CD8-positive, alpha-beta memory T cell (primary cell): ENCODE measurements around the gene GPR17. TPM values are rescaled to one million over a fixed set of nuclear protein-coding genes. Genes with fewer than 3 reads are reported as not detected.

Source experiments
- CTCF ChIA-PET: fragments of 350-600 bp; sonication (Branson Sonifier 250); formaldehyde crosslinking; loops from one replicate; lab custom pipeline; 2021; ENCODE audit warnings: antibody characterized with exemption; lab: Charles Lee
- POLR2A ChIA-PET: fragments of 350-600 bp; sonication (Branson Sonifier 250); formaldehyde crosslinking; loops from one replicate; lab custom pipeline; 2021; ENCODE audit warnings: antibody characterized with exemption; lab: Charles Lee
- DNase-seq, 5 donors: peaks; one replicate each; pipeline versions ENCODE4 v3.0.0 to v3.0.0-alpha.2; 2020 to 2022; ENCODE audit warnings: mixed read lengths in 1 of 5
- H3K27ac ChIP-seq: one replicate; pipeline ENCODE4 v1.7.0; 2013; ENCODE audit warnings: low read depth, mild to moderate bottlenecking, low read length, moderate library complexity
- H3K27me3 ChIP-seq: 2 replicates; pipeline ENCODE4 v1.7.0; 2013; ENCODE audit warnings: low read length, mild to moderate bottlenecking; ENCODE audit not compliant: insufficient read depth, poor library complexity, severe bottlenecking
- H3K36me3 ChIP-seq: 2 replicates; pipeline ENCODE4 v1.7.0; 2013; ENCODE audit warnings: mild to moderate bottlenecking, low read length, moderate library complexity; ENCODE audit not compliant: insufficient read depth
- H3K4me1 ChIP-seq: 2 replicates; pipeline ENCODE4 v1.7.0; 2013; ENCODE audit warnings: mild to moderate bottlenecking, low read length, moderate library complexity; ENCODE audit not compliant: insufficient read depth
- H3K4me3 ChIP-seq: 2 replicates; pipeline ENCODE4 v1.7.0; 2013; ENCODE audit warnings: mild to moderate bottlenecking, low read length
- H3K9me3 ChIP-seq: 2 replicates; pipeline ENCODE4 v1.7.0; 2013; ENCODE audit warnings: mild to moderate bottlenecking, low read length
- H3K27ac Mint-ChIP-seq, 8 donors: one replicate each; pipeline ENCODE4 v1.8.0; 2020 to 2021; ENCODE audit warnings: mixed read lengths in 8 of 8, mild to moderate bottlenecking in 6 of 8, inconsistent platforms in 3 of 8, moderate library complexity in 3 of 8
- H3K27me3 Mint-ChIP-seq, 2 donors: one replicate each; pipeline ENCODE4 v1.8.0; 2020 to 2021; ENCODE audit warnings: mixed read lengths in 2 of 2, mild to moderate bottlenecking in 1 of 2, moderate library complexity in 1 of 2
- H3K36me3 Mint-ChIP-seq, 3 donors: one replicate each; pipeline ENCODE4 v1.8.0; 2020 to 2021; ENCODE audit warnings: mixed read lengths in 3 of 3, inconsistent platforms in 1 of 3, mild to moderate bottlenecking in 1 of 3
- H3K4me1 Mint-ChIP-seq, 3 donors: one replicate each; pipeline ENCODE4 v1.8.0; 2020 to 2021; ENCODE audit warnings: mixed read lengths in 3 of 3, inconsistent platforms in 1 of 3, mild to moderate bottlenecking in 1 of 3
- H3K4me3 Mint-ChIP-seq, 7 donors: one replicate each; pipeline ENCODE4 v1.8.0; 2020 to 2021; ENCODE audit warnings: mixed read lengths in 7 of 7, mild to moderate bottlenecking in 6 of 7, moderate library complexity in 4 of 7, inconsistent platforms in 2 of 7
- H3K9me3 Mint-ChIP-seq, 5 donors: one replicate each; pipeline ENCODE4 v1.8.0; 2020 to 2022; ENCODE audit warnings: mixed read lengths in 5 of 5, mild to moderate bottlenecking in 3 of 5, moderate library complexity in 2 of 5, inconsistent platforms in 1 of 5
- polyA plus RNA-seq: library from polyadenylated mRNA; unstranded; fragments of 300-500 nt; fragmentation: Illumina TruSeq; gene quantifications from one replicate; pipeline ENCODE4 v1.2.3, GENCODE V29; 2021
- total RNA-seq, 2 experiments: library from RNA; stranded (reverse); gene quantifications; one replicate each; pipeline ENCODE4 v1.2.3, GENCODE V29; 2021

The GPR17 gene
- total and polyA plus RNA-seq, 3 experiments from 2014 or later, result not detected

GRCh38 chr2:127619877-127620705 lies 25.9 kb upstream of the GPR17 start:
- Mint-ChIP-seq H3K27me3 (peaks cover 4 to 17% of the 10 kb centered on the region in 2 donors), H3K9me3 (no peaks in the 10 kb centered on the region), H3K36me3 (no peaks in the 10 kb centered on the region), H3K27ac (no peak overlapping the region), H3K4me1 (peaks cover 0 to 5% (median 3%) of the 10 kb centered on the region in 3 donors), H3K4me3 (no peak overlapping the region)
- peak in 1 of 5 donors; percentile 20 for DNase-seq
- Histone ChIP-seq H3K36me3 (no peaks in the 10 kb centered on the region), H3K27ac (no peak overlapping the region), H3K4me1 (peaks cover 4% of the 10 kb centered on the region), H3K27me3 (peaks cover 1% of the 10 kb centered on the region), H3K9me3 (no peaks in the 10 kb centered on the region), H3K4me3 (no peak overlapping the region)
- POLR2A ChIA-PET, result no interaction called here
- CTCF ChIA-PET, result no interaction called here

GRCh38 chr2:127620866-127621265 lies 25.1 kb upstream of the GPR17 start:
- Histone ChIP-seq H3K9me3 (no peaks in the 10 kb centered on the region), H3K27me3 (no peaks in the 10 kb centered on the region), H3K4me3 (no peak overlapping the region), H3K36me3 (no peaks in the 10 kb centered on the region), H3K27ac (no peak overlapping the region), H3K4me1 (peaks cover 4% of the 10 kb centered on the region)
- CTCF ChIA-PET, result no interaction called here
- Mint-ChIP-seq H3K9me3 (no peaks in the 10 kb centered on the region), H3K4me1 (peaks cover 0 to 4% (median 3%) of the 10 kb centered on the region in 3 donors), H3K36me3 (no peaks in the 10 kb centered on the region), H3K27ac (no peak overlapping the region), H3K27me3 (peaks cover 4 to 17% of the 10 kb centered on the region in 2 donors), H3K4me3 (no peak overlapping the region)
- POLR2A ChIA-PET, result no interaction called here
- DNase-seq, result no peak

GRCh38 chr2:127621981-127622431 lies 23.9 kb upstream of the GPR17 start:
- Histone ChIP-seq H3K36me3 (no peaks in the 10 kb centered on the region), H3K27ac (no peak overlapping the region), H3K9me3 (no peaks in the 10 kb centered on the region), H3K4me1 (no peaks in the 10 kb centered on the region), H3K27me3 (no peaks in the 10 kb centered on the region), H3K4me3 (no peak overlapping the region)
- no peaks in the 10 kb centered on the region for H3K9me3 Mint-ChIP-seq
- no peak overlapping the region for H3K27ac Mint-ChIP-seq
- CTCF ChIA-PET, result no interaction called here
- H3K4me1 Mint-ChIP-seq, result no peaks in the 10 kb centered on the region
- no peak overlapping the region for H3K4me3 Mint-ChIP-seq
- POLR2A ChIA-PET, result no interaction called here
- H3K36me3 Mint-ChIP-seq, result no peaks in the 10 kb centered on the region
- H3K27me3 Mint-ChIP-seq, result peaks cover 4 to 17% of the 10 kb centered on the region in 2 donors
- peak in 1 of 5 donors; percentile 30 for DNase-seq

GRCh38 chr2:127622561-127623387 lies 23.2 kb upstream of the GPR17 start:
- no peaks in the 10 kb centered on the region for H3K9me3 Mint-ChIP-seq
- POLR2A ChIA-PET, result no interaction called here
- H3K4me3 Mint-ChIP-seq, result no peak overlapping the region
- no peaks in the 10 kb centered on the region for H3K4me1 Mint-ChIP-seq
- H3K27me3 ChIP-seq, result no peaks in the 10 kb centered on the region
- no peaks in the 10 kb centered on the region for H3K36me3 ChIP-seq
- no peak overlapping the region for H3K27ac ChIP-seq
- H3K4me1 ChIP-seq, result no peaks in the 10 kb centered on the region
- H3K27me3 Mint-ChIP-seq, result peaks cover 4 to 13% of the 10 kb centered on the region in 2 donors
- no peak overlapping the region for H3K27ac Mint-ChIP-seq
- CTCF ChIA-PET, result no interaction called here
- DNase-seq, result peak in 1 of 5 donors; percentile 21
- no peaks in the 10 kb centered on the region for H3K9me3 ChIP-seq
- H3K36me3 Mint-ChIP-seq, result no peaks in the 10 kb centered on the region
- H3K4me3 ChIP-seq, result no peak overlapping the region

- H3K27me3 ChIP-seq, result no peaks in the 10 kb centered on the region
- H3K27ac ChIP-seq, result no peak overlapping the region
- CTCF ChIA-PET, result no interaction called here
- H3K4me3 ChIP-seq, result no peak overlapping the region
- Mint-ChIP-seq H3K4me1 (no peaks in the 10 kb centered on the region), H3K27me3 (peaks cover 3 to 8% of the 10 kb centered on the region in 2 donors), H3K9me3 (no peaks in the 10 kb centered on the region), H3K4me3 (no peak overlapping the region), H3K27ac (no peak overlapping the region), H3K36me3 (no peaks in the 10 kb centered on the region)
- no peaks in the 10 kb centered on the region for H3K9me3 ChIP-seq
- POLR2A ChIA-PET, result no interaction called here
- no peaks in the 10 kb centered on the region for H3K36me3 ChIP-seq
- DNase-seq, result peak in 1 of 5 donors; percentile 45
- no peaks in the 10 kb centered on the region for H3K4me1 ChIP-seq
Observed at GRCh38 chr2:127623388-127624319, 22.3 kb upstream of the GPR17 start.

GRCh38 chr2:127624320-127624755 lies 21.6 kb upstream of the GPR17 start:
- no peaks in the 10 kb centered on the region for H3K36me3 Mint-ChIP-seq

GRCh38 chr2:127624756-127625571 lies 21.0 kb upstream of the GPR17 start:
- no peaks in the 10 kb centered on the region for H3K4me1 ChIP-seq
- CTCF ChIA-PET, result no interaction called here

More at GRCh38 chr2:127624320-127624755, 21.6 kb upstream of the GPR17 start:
- no peaks in the 10 kb centered on the region for H3K9me3 ChIP-seq
- H3K27me3 ChIP-seq, result no peaks in the 10 kb centered on the region
- no peak overlapping the region for H3K27ac Mint-ChIP-seq
- no peak overlapping the region for H3K4me3 Mint-ChIP-seq
- H3K36me3 ChIP-seq, result no peaks in the 10 kb centered on the region
- H3K4me3 ChIP-seq, result no peak overlapping the region
- H3K9me3 Mint-ChIP-seq, result no peaks in the 10 kb centered on the region
- ChIA-PET CTCF (no interaction called here), POLR2A (no interaction called here)
- H3K4me1 Mint-ChIP-seq, result no peaks in the 10 kb centered on the region
- peaks cover 2 to 6% of the 10 kb centered on the region in 2 donors for H3K27me3 Mint-ChIP-seq
- no peaks in the 10 kb centered on the region for H3K4me1 ChIP-seq
- no peak overlapping the region for H3K27ac ChIP-seq
- DNase-seq, result no peak

More at GRCh38 chr2:127624756-127625571, 21.0 kb upstream of the GPR17 start:
- H3K4me3 ChIP-seq, result no peak overlapping the region
- no peaks in the 10 kb centered on the region for H3K4me1 Mint-ChIP-seq
- H3K27ac ChIP-seq, result no peak overlapping the region
- H3K27me3 ChIP-seq, result no peaks in the 10 kb centered on the region
- POLR2A ChIA-PET, result no interaction called here
- peak in 1 of 5 donors; percentile 44 for DNase-seq
- no peaks in the 10 kb centered on the region for H3K36me3 Mint-ChIP-seq
- peaks cover 0 to 3% of the 10 kb centered on the region in 2 donors for H3K27me3 Mint-ChIP-seq
- H3K36me3 ChIP-seq, result no peaks in the 10 kb centered on the region
- no peak overlapping the region for H3K4me3 Mint-ChIP-seq
- H3K9me3 ChIP-seq, result no peaks in the 10 kb centered on the region
- H3K27ac Mint-ChIP-seq, result no peak overlapping the region
- H3K9me3 Mint-ChIP-seq, result no peaks in the 10 kb centered on the region
